Spleen (tissue), 7 donors: ENCODE results near the gene ZDHHC11.

Experiments used
- POLR2A ChIP-seq, 3 donors: fragments of 450-650 bp; IDR thresholded peaks; one replicate each; pipeline ENCODE4 v1.5.1; 2017; ENCODE audit warnings: antibody characterized with exemption in 3 of 3, mild to moderate bottlenecking in 1 of 3
- POLR2AphosphoS5 ChIP-seq, 3 donors: sonication (generic); formaldehyde crosslinking; IDR thresholded peaks; one replicate each; pipeline ENCODE4 v1.5.1; 2017; ENCODE audit warnings: antibody characterized with exemption in 3 of 3
- TF ChIP-seq, protein P1 (sequence below), 11 experiments: fragments of 200-600 bp in 7 of 11; fragments of 450-650 bp in 4 of 11; sonication (generic) in 4 of 11; IDR thresholded peaks in 8 of 11; conservative IDR thresholded peaks in 3 of 11; 1 replicate in 7 of 11; 2 replicates in 4 of 11; pipeline versions ENCODE4 v1.4.0 to v1.8.0; 2016 to 2021; ENCODE audit warnings: antibody characterized with exemption in 11 of 11, inconsistent platforms in 4 of 11, mild to moderate bottlenecking in 1 of 11
- donor health status: DM: no; HTN: no; CAD: no; lungs with moderate emphysema.
- donor health status: DM: no; HTN: no; CAD: no.
- donor health status: DM: no; HTN: no; CAD: no.

DNA sequence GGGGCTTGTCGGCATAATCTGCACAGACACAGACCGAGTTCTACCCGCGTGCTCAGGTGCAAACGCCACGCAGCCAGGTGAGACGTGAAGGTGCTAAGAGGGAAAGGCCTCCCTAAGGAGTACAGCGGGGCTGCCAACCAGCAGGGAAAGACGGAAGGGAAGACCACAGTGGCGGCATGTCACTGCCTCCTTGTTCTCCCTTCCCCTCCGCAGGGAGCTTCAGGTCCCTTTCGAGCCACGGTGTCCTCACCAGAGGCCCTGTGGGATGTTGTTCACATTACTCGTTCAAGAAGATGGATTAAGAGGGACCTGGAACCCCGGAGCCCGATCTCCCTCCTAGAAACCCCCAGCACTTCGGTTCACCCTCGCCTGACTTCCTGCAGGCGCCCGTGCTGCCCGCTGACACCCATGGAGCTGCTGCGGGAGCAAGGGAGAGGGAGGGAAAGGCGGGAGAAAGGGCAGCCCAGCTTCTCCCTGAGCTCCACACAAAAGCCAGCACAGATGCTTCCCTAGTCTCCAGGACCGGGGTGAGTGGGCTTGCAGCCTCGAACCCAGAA lies 41.1 kb upstream of the ZDHHC11 start:
- no peak for TF ChIP-seq POLR2A (IDR thresholded peaks at IDR 0.05)
- TF ChIP-seq, protein P1, sequence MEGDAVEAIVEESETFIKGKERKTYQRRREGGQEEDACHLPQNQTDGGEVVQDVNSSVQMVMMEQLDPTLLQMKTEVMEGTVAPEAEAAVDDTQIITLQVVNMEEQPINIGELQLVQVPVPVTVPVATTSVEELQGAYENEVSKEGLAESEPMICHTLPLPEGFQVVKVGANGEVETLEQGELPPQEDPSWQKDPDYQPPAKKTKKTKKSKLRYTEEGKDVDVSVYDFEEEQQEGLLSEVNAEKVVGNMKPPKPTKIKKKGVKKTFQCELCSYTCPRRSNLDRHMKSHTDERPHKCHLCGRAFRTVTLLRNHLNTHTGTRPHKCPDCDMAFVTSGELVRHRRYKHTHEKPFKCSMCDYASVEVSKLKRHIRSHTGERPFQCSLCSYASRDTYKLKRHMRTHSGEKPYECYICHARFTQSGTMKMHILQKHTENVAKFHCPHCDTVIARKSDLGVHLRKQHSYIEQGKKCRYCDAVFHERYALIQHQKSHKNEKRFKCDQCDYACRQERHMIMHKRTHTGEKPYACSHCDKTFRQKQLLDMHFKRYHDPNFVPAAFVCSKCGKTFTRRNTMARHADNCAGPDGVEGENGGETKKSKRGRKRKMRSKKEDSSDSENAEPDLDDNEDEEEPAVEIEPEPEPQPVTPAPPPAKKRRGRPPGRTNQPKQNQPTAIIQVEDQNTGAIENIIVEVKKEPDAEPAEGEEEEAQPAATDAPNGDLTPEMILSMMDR (IDR thresholded peaks at IDR 0.05 in 8 of 11, conservative IDR thresholded peaks at IDR 0.05 in 3 of 11), result no peak
- TF ChIP-seq POLR2AphosphoS5 (IDR thresholded peaks at IDR 0.05), result no peak
